HepG2 (cell line): ENCODE data around the gene DOCK4.

ENCODE experiments used
- CTCF ChIP-seq: sonication (generic); formaldehyde crosslinking; IDR thresholded peaks from 2 replicates; pipeline ENCODE4 v1.5.0; 2020; ENCODE audit warnings: mild to moderate bottlenecking, missing genetic modification reagents, moderate library complexity
- MTF1 ChIP-seq: sonication (generic); formaldehyde crosslinking; IDR thresholded peaks from 2 replicates; pipeline ENCODE4 v1.5.0; 2020; ENCODE audit warnings: missing genetic modification reagents
- NFYB ChIP-seq: sonication (generic); formaldehyde crosslinking; IDR thresholded peaks from 2 replicates; pipeline ENCODE4 v1.4.0; 2020; ENCODE audit warnings: missing genetic modification reagents
- POLR2AphosphoS5 ChIP-seq: IDR thresholded peaks from 2 replicates; pipeline ENCODE4 v1.6.1; 2012; ENCODE audit warnings: low read depth, low read length
- RAD21 ChIP-seq: fragments of 450-650 bp; formaldehyde crosslinking; IDR thresholded peaks from 2 replicates; pipeline ENCODE4 v1.5.0; 2020; ENCODE audit warnings: mild to moderate bottlenecking
- ZNF253 ChIP-seq: sonication (generic); formaldehyde crosslinking; IDR thresholded peaks from 2 replicates; pipeline ENCODE4 v1.8.0; 2022; ENCODE audit warnings: mild to moderate bottlenecking, missing genetic modification reagents, borderline replicate concordance

- no peak for TF ChIP-seq RAD21 (CRISPR knock-in tag)
- no peak for TF ChIP-seq POLR2AphosphoS5
- TF ChIP-seq ZNF253 = no peak
- TF ChIP-seq MTF1 (CRISPR knock-in tag) = no peak
- no peak for TF ChIP-seq CTCF
- no peak for TF ChIP-seq NFYB (CRISPR knock-in tag)
Observed at GRCh38 chr7:111903016-111903415, 303.2 kb downstream of the DOCK4 start.
